ENCODE measurements around the gene RPL14. TPM values are rescaled to one million over a fixed set of nuclear protein-coding genes. Genes with fewer than 3 reads are reported as not detected.

The RPL14 gene
- total RNA-seq, 2 experiments from 2014 or later = 3,546 to 3,721 TPM

DNA sequence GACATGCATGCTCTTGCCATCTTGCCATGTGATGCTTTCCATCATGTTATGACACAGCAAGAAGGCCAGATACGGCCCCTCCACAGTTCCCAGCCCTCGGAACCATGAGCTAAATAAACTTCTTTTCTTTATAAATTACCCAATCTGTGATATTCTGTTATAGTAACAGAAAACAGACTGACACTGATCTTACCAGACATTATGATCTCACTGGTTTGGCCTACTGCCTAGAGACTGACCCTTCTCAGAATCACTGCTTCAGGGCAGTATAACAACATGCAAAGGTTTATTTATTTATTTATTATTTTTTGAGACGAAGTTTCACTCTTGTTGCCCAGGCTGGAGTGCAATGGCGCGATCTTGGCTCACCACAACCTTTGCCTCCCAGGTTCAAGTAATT, 33.8 kb downstream of the RPL14 start:
- peaks cover 14% of the 10 kb centered on the region for H3K9me3 Mint-ChIP-seq
- CTCF ChIA-PET = no interaction called here

DNA sequence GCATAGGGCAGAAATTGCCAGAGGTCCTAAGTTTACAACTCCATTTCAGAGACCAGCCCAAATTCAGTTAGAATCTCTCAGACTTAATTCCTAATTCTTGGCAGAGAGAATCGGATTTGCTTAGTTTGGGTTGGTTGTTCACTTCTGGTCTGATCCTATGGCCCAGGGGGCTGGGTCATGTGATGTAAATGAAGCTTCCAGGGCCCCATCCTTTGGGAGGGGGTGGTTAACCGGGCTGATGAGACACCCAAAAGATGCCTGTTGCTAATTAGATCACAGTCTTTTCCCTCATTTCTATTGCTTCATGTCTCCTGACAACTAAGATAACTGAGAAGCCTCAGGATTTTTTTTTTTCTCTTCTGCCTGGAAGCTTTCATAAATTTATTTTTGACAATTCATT, 37.6 kb downstream of the RPL14 start:
- no peak for ATAC-seq (ENCODE audit: poor library complexity)
- Histone ChIP-seq H3K36me3 (ENCODE audit: insufficient read depth, low read length) (no peaks in the 10 kb centered on the region), H3K27ac (ENCODE audit: low read depth in 1 of 2, low read length in 2 of 2) (no peak overlapping the region), H3K4me1 (ENCODE audit: insufficient read depth, low read length) (no peaks in the 10 kb centered on the region), H3K27me3 (ENCODE audit: control insufficient read depth in 1 of 2, insufficient read depth in 2 of 2, low read length in 2 of 2) (no peaks in the 10 kb centered on the region), H3K9me3 (ENCODE audit: control insufficient read depth in 1 of 2, insufficient read depth in 1 of 2, low read length in 2 of 2) (no peaks in the 10 kb centered on the region), H3K4me3 (ENCODE audit: low read length) (no peak overlapping the region)
- Mint-ChIP-seq H3K27ac (no peak overlapping the region), H3K27me3 (no peaks in the 10 kb centered on the region), H3K36me3 (ENCODE audit: low read depth) (peaks cover 5% of the 10 kb centered on the region), H3K4me3 (no peak overlapping the region), H3K4me1 (ENCODE audit: low read depth) (no peaks in the 10 kb centered on the region), H3K9me3 (no peaks in the 10 kb centered on the region)
- CTCF ChIA-PET = interaction anchor here (1.8 kb wide), 1 partner anchor 11 kb away, joined by 4 read pairs; no protein-coding TSS in a partner anchor
- no peak for DNase-seq
- no peak for TF ChIP-seq CTCF (IDR thresholded peaks at IDR 0.05)
- POLR2A ChIA-PET = interaction anchor here (1.6 kb wide), 1 partner anchor 38 kb away, joined by 3 read pairs; the partner anchor contains the start of gene RPL14
- intact Hi-C loops (cut with DNase I, micrococcal nuclease) = no loop called here

More for the DNA sequence above, 33.8 kb downstream of the RPL14 start:
- DNase-seq (no peak), ATAC-seq (ENCODE audit: poor library complexity) (no peak)
- POLR2A ChIA-PET = no interaction called here
- no peaks in the 10 kb centered on the region for H3K4me1 ChIP-seq (ENCODE audit: insufficient read depth, low read length)
- intact Hi-C loops (cut with DNase I, micrococcal nuclease) = no loop called here
- Mint-ChIP-seq H3K4me3 (no peak overlapping the region), H3K4me1 (ENCODE audit: low read depth) (no peaks in the 10 kb centered on the region), H3K27ac (no peak overlapping the region), H3K36me3 (ENCODE audit: low read depth) (peaks cover 36% of the 10 kb centered on the region), H3K27me3 (no peaks in the 10 kb centered on the region)
- no peak overlapping the region for H3K27ac ChIP-seq (ENCODE audit: low read depth in 1 of 2, low read length in 2 of 2)
- H3K36me3 ChIP-seq (ENCODE audit: insufficient read depth, low read length) = peaks cover 17% of the 10 kb centered on the region
- H3K4me3 ChIP-seq (ENCODE audit: low read length) = no peak overlapping the region
- TF ChIP-seq CTCF (IDR thresholded peaks at IDR 0.05) = no peak
- H3K9me3 ChIP-seq (ENCODE audit: control insufficient read depth in 1 of 2, insufficient read depth in 1 of 2, low read length in 2 of 2) = peaks cover 3 to 21% of the 10 kb centered on the region in 2 experiments
- H3K27me3 ChIP-seq (ENCODE audit: control insufficient read depth in 1 of 2, insufficient read depth in 2 of 2, low read length in 2 of 2) = no peaks in the 10 kb centered on the region

GRCh38 chr3:40497288-40497687, 40.1 kb downstream of the RPL14 start:
- Mint-ChIP-seq H3K9me3 (no peaks in the 10 kb centered on the region), H3K36me3 (ENCODE audit: low read depth) (no peaks in the 10 kb centered on the region), H3K4me1 (ENCODE audit: low read depth) (no peaks in the 10 kb centered on the region), H3K27ac (no peak overlapping the region), H3K4me3 (no peak overlapping the region), H3K27me3 (no peaks in the 10 kb centered on the region)
- Histone ChIP-seq H3K27me3 (ENCODE audit: control insufficient read depth in 1 of 2, insufficient read depth in 2 of 2, low read length in 2 of 2) (no peaks in the 10 kb centered on the region), H3K4me3 (ENCODE audit: low read length) (no peak overlapping the region), H3K9me3 (ENCODE audit: control insufficient read depth in 1 of 2, insufficient read depth in 1 of 2, low read length in 2 of 2) (no peaks in the 10 kb centered on the region), H3K36me3 (ENCODE audit: insufficient read depth, low read length) (no peaks in the 10 kb centered on the region), H3K4me1 (ENCODE audit: insufficient read depth, low read length) (no peaks in the 10 kb centered on the region), H3K27ac (ENCODE audit: low read depth in 1 of 2, low read length in 2 of 2) (no peak overlapping the region)
- DNase-seq (no peak), ATAC-seq (ENCODE audit: poor library complexity) (no peak)
- POLR2A ChIA-PET = no interaction called here
- TF ChIP-seq CTCF (IDR thresholded peaks at IDR 0.05) = no peak
- CTCF ChIA-PET = no interaction called here
- intact Hi-C loops (cut with DNase I, micrococcal nuclease) = no loop called here

All from CD4-positive, alpha-beta T cell (primary cell).